A673 (cell line): Measurements from ENCODE around the gene AKR1A1. TPM values are rescaled to one million over a fixed set of nuclear protein-coding genes. Genes with fewer than 3 reads are reported as not detected.
A peak's percentile ranks its signal among the peaks of the same experiment; 100 is the strongest.

Experiments used
- Bru-seq: library from RNA; stranded (reverse); fragments of 400-500 nt; gene quantifications from one replicate; lab custom pipeline; 2021; lab: Mats Ljungman, UMichigan
- BruChase-seq, 2 experiments: library from RNA; stranded (reverse); fragments of 400-500 nt; gene quantifications; one replicate each; lab custom pipeline; 2021; lab: Mats Ljungman, UMichigan
- BruUV-seq: library from RNA; stranded (reverse); fragments of 400-500 nt; replicated peaks from 2 replicates; lab custom pipeline; 2021; lab: Mats Ljungman, UMichigan
- CTCF ChIA-PET: fragments of 300-600 bp; sonication (Branson Sonifier 250); formaldehyde crosslinking; loops from one replicate; lab custom pipeline; 2022; ENCODE audit warnings: antibody characterized with exemption; lab: Charles Lee
- POLR2A ChIA-PET: fragments of 300-600 bp; sonication (Branson Sonifier 250); formaldehyde crosslinking; loops from one replicate; lab custom pipeline; 2022; ENCODE audit warnings: antibody characterized with exemption; ENCODE audit not compliant: low non-redundant PET; lab: Charles Lee
- DNase-seq: peaks from one replicate; pipeline ENCODE4 v3.0.0-alpha.2; 2015; ENCODE audit warnings: low spot score
- H3K27ac ChIP-seq: fragments of 200-600 bp; sonication (generic); 2 replicates; pipeline ENCODE4 v1.5.1; 2016; ENCODE audit warnings: mixed run types, low read depth, mild to moderate bottlenecking, mixed read lengths, antibody characterized with exemption, low read length; ENCODE audit not compliant: poor library complexity, severe bottlenecking
- H3K27me3 ChIP-seq: fragments of 200-600 bp; sonication (generic); replicated peaks from 2 replicates; pipeline ENCODE4 v1.6.1; 2017; ENCODE audit warnings: mixed run types, low read depth, mild to moderate bottlenecking, mixed read lengths, antibody characterized with exemption, low read length; ENCODE audit not compliant: insufficient read depth, poor library complexity
- H3K36me3 ChIP-seq: fragments of 200-600 bp; sonication (generic); 2 replicates; pipeline ENCODE4 v1.6.1; 2016; ENCODE audit warnings: mixed run types, mild to moderate bottlenecking, mixed read lengths, antibody characterized with exemption, low read length; ENCODE audit not compliant: insufficient read depth, poor library complexity, severe bottlenecking
- H3K4me1 ChIP-seq: fragments of 200-600 bp; sonication (generic); 2 replicates; pipeline ENCODE4 v1.6.1; 2017; ENCODE audit warnings: mixed run types, mild to moderate bottlenecking, mixed read lengths, antibody characterized with exemption, low read length; ENCODE audit not compliant: insufficient read depth, poor library complexity, severe bottlenecking
- H3K4me3 ChIP-seq: fragments of 200-600 bp; sonication (generic); 2 replicates; pipeline ENCODE4 v1.5.1; 2016; ENCODE audit warnings: low read depth, mixed run types, mild to moderate bottlenecking, mixed read lengths, low read length; ENCODE audit not compliant: poor library complexity, severe bottlenecking
- H3K9me3 ChIP-seq: fragments of 200-600 bp; sonication (generic); 2 replicates; pipeline ENCODE4 v1.6.1; 2016; ENCODE audit warnings: mixed run types, low read depth, mild to moderate bottlenecking, mixed read lengths, antibody characterized with exemption, low read length; ENCODE audit not compliant: poor library complexity, severe bottlenecking
- CTCF ChIP-seq: fragments of 300-800, 200-600 bp; sonication (generic); conservative IDR thresholded peaks from 2 replicates; pipeline ENCODE4 v1.5.1; 2017; ENCODE audit warnings: low read depth, mild to moderate bottlenecking, antibody characterized with exemption, low read length, moderate library complexity, mixed read lengths
- EZH2 ChIP-seq: fragments of 200-600 bp; sonication (generic); IDR thresholded peaks from 2 replicates; pipeline ENCODE4 v1.6.1; 2017; ENCODE audit warnings: borderline replicate concordance, low read depth, mild to moderate bottlenecking, mixed read lengths, antibody characterized with exemption, low read length; ENCODE audit not compliant: poor library complexity, severe bottlenecking
- intact Hi-C: fragments of 100-400 bp; cut with micrococcal nuclease; formaldehyde crosslinking; loops from one replicate; pipeline ENCODE4 v1.10.0; 2022; ENCODE audit not compliant: unreplicated experiment
- long read RNA-seq: library from polyadenylated mRNA; stranded (forward); transcript quantifications from one replicate; pipeline ENCODE4 v2.0.0, GENCODE V29; 2022
- total RNA-seq: library from RNA; stranded (reverse); gene quantifications from 2 replicates; pipeline ENCODE4 v1.2.3, GENCODE V29; 2021

The AKR1A1 gene
- total RNA-seq, result 183 and 189 TPM in 2 replicates
- Bru-seq, nascent RNA, result percentile 81 among the genes with signal in this experiment
- BruChase-seq, experiment 1, labeled RNA remaining after a 2-hour chase, result percentile 80 among the genes with signal in this experiment
- percentile 84 among the genes with signal in this experiment for BruChase-seq, experiment 2, labeled RNA remaining after a 6-hour chase
- long read RNA-seq, transcript AKR1A1-201 (9 exons, 1,166 nt), result major isoform, 68 of 192 reads
- long read RNA-seq, transcript AKR1A1-214 (10 exons, 1,360 nt), result minor isoform, 34 of 192 reads
- long read RNA-seq, transcript AKR1A1-202 (10 exons, 1,818 nt), result minor isoform, 19 of 192 reads
- long read RNA-seq, partial matches to known transcripts, result 19 of 192 reads
- long read RNA-seq, other reads (novel, unspliced or antisense), result 50 of 192 reads

- BruUV-seq, result TSS peak; percentile 100
- ChIA-PET CTCF (interaction anchor here (0.6 to 0.7 kb wide), 2 partner anchors 34 to 1628 kb away, joined by 3 to 5 read pairs; no protein-coding TSS in a partner anchor), POLR2A (interaction anchor here (1.2 kb wide), 1 partner anchor 30 kb away, joined by 6 read pairs; no protein-coding TSS in a partner anchor)
- peak; percentile 94 for DNase-seq
- Histone ChIP-seq H3K27me3 (no peaks in the 10 kb centered on the region), H3K4me3 (peak within 1 kb of the TSS; percentile 69), H3K9me3 (no peaks in the 10 kb centered on the region), H3K36me3 (peaks cover 22% of the 10 kb centered on the region), H3K4me1 (peaks cover 11% of the 10 kb centered on the region), H3K27ac (peak within 1 kb of the TSS; percentile 77)
- intact Hi-C loops, result loop anchor here (2.0 kb wide), 1 partner anchor 28 kb away; no protein-coding TSS in a partner anchor
- TF ChIP-seq EZH2, result no peak
- no peak for TF ChIP-seq CTCF
Observed at GRCh38 chr1:45550401-45551351, at the start of gene AKR1A1. Gene AKR1A1 (plus strand): TSS chr1:45550826. CDS start chr1:45561795, 10,969 bp downstream.

GRCh38 chr1:45501505-45501859, 49.1 kb upstream of the AKR1A1 start:
- no TSS peak for BruUV-seq
- ChIA-PET POLR2A (interaction anchor here (2.7 kb wide), 1 partner anchor 20 kb away, joined by 17 read pairs; the partner anchor contains the start of gene PRDX1), CTCF (no interaction called here)
- Histone ChIP-seq H3K36me3 (no peaks in the 10 kb centered on the region), H3K27ac (no peak overlapping the region), H3K4me3 (peak overlapping the region; percentile 59), H3K4me1 (peaks cover 3% of the 10 kb centered on the region), H3K27me3 (no peaks in the 10 kb centered on the region), H3K9me3 (no peaks in the 10 kb centered on the region)
- TF ChIP-seq EZH2, result no peak
- no peak for TF ChIP-seq CTCF
- no peak for DNase-seq
- intact Hi-C loops, result loop anchor here (10.0 kb wide), 1 partner anchor 383 kb away; no protein-coding TSS in a partner anchor
